ENCODE results near the gene PTPRT.

Gene PTPRT

GRCh38 chr20:42604998-42605956, 584.4 kb downstream of the PTPRT start:
- no peak for DNase-seq (ENCODE audit: low spot score in 2 of 2)
- Mint-ChIP-seq H3K4me3 (no peak overlapping the region), H3K27me3 (no peaks in the 10 kb centered on the region), H3K36me3 (no peaks in the 10 kb centered on the region), H3K27ac (no peak overlapping the region), H3K4me1 (no peaks in the 10 kb centered on the region), H3K9me3 (peaks cover 3% of the 10 kb centered on the region)
- no peak for ATAC-seq (ENCODE audit: low read depth)

GRCh38 chr20:42603655-42604054, 586.1 kb downstream of the PTPRT start:
- H3K27ac Mint-ChIP-seq = no peak overlapping the region
- ATAC-seq (ENCODE audit: low read depth) (no peak), DNase-seq (ENCODE audit: low spot score in 2 of 2) (no peak)
- H3K4me1 Mint-ChIP-seq = no peaks in the 10 kb centered on the region
- H3K36me3 Mint-ChIP-seq = no peaks in the 10 kb centered on the region
- peaks cover 3% of the 10 kb centered on the region for H3K9me3 Mint-ChIP-seq
- no peaks in the 10 kb centered on the region for H3K27me3 Mint-ChIP-seq
- H3K4me3 Mint-ChIP-seq = no peak overlapping the region

GRCh38 chr20:42598581-42598980, 591.1 kb downstream of the PTPRT start:
- Mint-ChIP-seq H3K27me3 (no peaks in the 10 kb centered on the region), H3K4me1 (no peaks in the 10 kb centered on the region)

GRCh38 chr20:42595625-42596024, 594.1 kb downstream of the PTPRT start:
- DNase-seq (ENCODE audit: low spot score in 2 of 2) = no peak
- Mint-ChIP-seq H3K4me3 (no peak overlapping the region), H3K27me3 (no peaks in the 10 kb centered on the region), H3K36me3 (no peaks in the 10 kb centered on the region), H3K27ac (no peak overlapping the region), H3K4me1 (no peaks in the 10 kb centered on the region), H3K9me3 (no peaks in the 10 kb centered on the region)
- ATAC-seq (ENCODE audit: low read depth) = no peak

More at GRCh38 chr20:42598581-42598980, 591.1 kb downstream of the PTPRT start:
- Mint-ChIP-seq H3K27ac (no peak overlapping the region), H3K36me3 (no peaks in the 10 kb centered on the region), H3K9me3 (peaks cover 3% of the 10 kb centered on the region), H3K4me3 (no peak overlapping the region)
- DNase-seq (ENCODE audit: low spot score in 2 of 2) (no peak), ATAC-seq (ENCODE audit: low read depth) (no peak)

GRCh38 chr20:42594659-42595058, 595.0 kb downstream of the PTPRT start:
- no peaks in the 10 kb centered on the region for H3K9me3 Mint-ChIP-seq
- DNase-seq (ENCODE audit: low spot score in 2 of 2) (no peak), ATAC-seq (ENCODE audit: low read depth) (no peak)
- H3K27me3 Mint-ChIP-seq = no peaks in the 10 kb centered on the region
- no peaks in the 10 kb centered on the region for H3K4me1 Mint-ChIP-seq
- H3K27ac Mint-ChIP-seq = no peak overlapping the region
- no peaks in the 10 kb centered on the region for H3K36me3 Mint-ChIP-seq
- H3K4me3 Mint-ChIP-seq = no peak overlapping the region

- DNase-seq (ENCODE audit: low spot score in 2 of 2) = no peak
- H3K4me1 Mint-ChIP-seq = no peaks in the 10 kb centered on the region
- no peaks in the 10 kb centered on the region for H3K27me3 Mint-ChIP-seq
- H3K27ac Mint-ChIP-seq = no peak overlapping the region
- no peak for ATAC-seq (ENCODE audit: low read depth)
- no peak overlapping the region for H3K4me3 Mint-ChIP-seq
- H3K9me3 Mint-ChIP-seq = no peaks in the 10 kb centered on the region
- H3K36me3 Mint-ChIP-seq = no peaks in the 10 kb centered on the region
Measured at GRCh38 chr20:42594011-42594410, 595.7 kb downstream of the PTPRT start.

- Mint-ChIP-seq H3K9me3 (no peaks in the 10 kb centered on the region), H3K27me3 (no peaks in the 10 kb centered on the region)
- no peak for ATAC-seq (ENCODE audit: low read depth)
Measured at GRCh38 chr20:42589976-42590639, 599.6 kb downstream of the PTPRT start.

GRCh38 chr20:42588847-42589246, 600.9 kb downstream of the PTPRT start:
- Mint-ChIP-seq H3K4me1 (no peaks in the 10 kb centered on the region), H3K9me3 (peaks cover 2% of the 10 kb centered on the region), H3K4me3 (no peak overlapping the region), H3K27ac (no peak overlapping the region), H3K36me3 (no peaks in the 10 kb centered on the region), H3K27me3 (no peaks in the 10 kb centered on the region)
- ATAC-seq (ENCODE audit: low read depth) = no peak
- no peak for DNase-seq (ENCODE audit: low spot score in 2 of 2)

More at GRCh38 chr20:42589976-42590639, 599.6 kb downstream of the PTPRT start:
- no peak for DNase-seq (ENCODE audit: low spot score in 2 of 2)
- Mint-ChIP-seq H3K36me3 (no peaks in the 10 kb centered on the region), H3K27ac (no peak overlapping the region), H3K4me3 (no peak overlapping the region), H3K4me1 (no peaks in the 10 kb centered on the region)

- Mint-ChIP-seq H3K9me3 (peaks cover 2% of the 10 kb centered on the region), H3K36me3 (no peaks in the 10 kb centered on the region), H3K4me3 (no peak overlapping the region), H3K27ac (no peak overlapping the region), H3K27me3 (no peaks in the 10 kb centered on the region), H3K4me1 (no peaks in the 10 kb centered on the region)
- DNase-seq (ENCODE audit: low spot score in 2 of 2) (no peak), ATAC-seq (ENCODE audit: low read depth) (no peak)
Measured at GRCh38 chr20:42587427-42587826, 602.3 kb downstream of the PTPRT start.

GRCh38 chr20:42581311-42581710, 608.4 kb downstream of the PTPRT start:
- no peak overlapping the region for H3K4me3 Mint-ChIP-seq
- H3K4me1 Mint-ChIP-seq = no peaks in the 10 kb centered on the region
- H3K27me3 Mint-ChIP-seq = no peaks in the 10 kb centered on the region
- DNase-seq (ENCODE audit: low spot score in 2 of 2) = no peak
- H3K36me3 Mint-ChIP-seq = no peaks in the 10 kb centered on the region
- no peak for ATAC-seq (ENCODE audit: low read depth)
- peaks cover 8% of the 10 kb centered on the region for H3K9me3 Mint-ChIP-seq
- no peak overlapping the region for H3K27ac Mint-ChIP-seq

- DNase-seq (ENCODE audit: low spot score in 2 of 2) (no peak), ATAC-seq (ENCODE audit: low read depth) (no peak)
- H3K36me3 Mint-ChIP-seq = peaks cover 2% of the 10 kb centered on the region
- no peak overlapping the region for H3K4me3 Mint-ChIP-seq
- peaks cover 2% of the 10 kb centered on the region for H3K27me3 Mint-ChIP-seq
- H3K4me1 Mint-ChIP-seq = no peaks in the 10 kb centered on the region
- H3K9me3 Mint-ChIP-seq = peaks cover 9% of the 10 kb centered on the region
- H3K27ac Mint-ChIP-seq = no peak overlapping the region
Measured at GRCh38 chr20:42576167-42576566, 613.5 kb downstream of the PTPRT start.

- Mint-ChIP-seq H3K9me3 (peaks cover 7% of the 10 kb centered on the region), H3K27ac (no peak overlapping the region), H3K36me3 (peaks cover 2% of the 10 kb centered on the region), H3K4me3 (no peak overlapping the region), H3K4me1 (no peaks in the 10 kb centered on the region), H3K27me3 (peaks cover 2% of the 10 kb centered on the region)
- ATAC-seq (ENCODE audit: low read depth) (no peak), DNase-seq (ENCODE audit: low spot score in 2 of 2) (no peak)
Measured at GRCh38 chr20:42572320-42573016, 617.2 kb downstream of the PTPRT start.

GRCh38 chr20:42567409-42567808, 622.3 kb downstream of the PTPRT start:
- no peak for ATAC-seq (ENCODE audit: low read depth)
- Mint-ChIP-seq H3K4me1 (no peaks in the 10 kb centered on the region), H3K4me3 (no peak overlapping the region), H3K27ac (no peak overlapping the region), H3K36me3 (peaks cover 2% of the 10 kb centered on the region), H3K27me3 (peaks cover 2% of the 10 kb centered on the region), H3K9me3 (peaks cover 6% of the 10 kb centered on the region)
- no peak for DNase-seq (ENCODE audit: low spot score in 2 of 2)
